A673 (cell line): ENCODE measurements around the gene CYP27C1. TPM values are rescaled to one million over a fixed set of nuclear protein-coding genes. Genes with fewer than 3 reads are reported as not detected.
"Not testable (repeated sequence)": the region's sequence is repeated elsewhere in the genome, so short reads cannot be mapped to it uniquely, and the experiment has no call there.

Source experiments
- BruUV-seq: library from RNA; stranded (reverse); fragments of 400-500 nt; replicated peaks from 2 replicates; lab custom pipeline; 2021; lab: Mats Ljungman, UMichigan
- CTCF ChIA-PET: fragments of 300-600 bp; sonication (Branson Sonifier 250); formaldehyde crosslinking; loops from one replicate; lab custom pipeline; 2022; ENCODE audit warnings: antibody characterized with exemption; lab: Charles Lee
- POLR2A ChIA-PET: fragments of 300-600 bp; sonication (Branson Sonifier 250); formaldehyde crosslinking; loops from one replicate; lab custom pipeline; 2022; ENCODE audit warnings: antibody characterized with exemption; ENCODE audit not compliant: low non-redundant PET; lab: Charles Lee
- DNase-seq: peaks from one replicate; pipeline ENCODE4 v3.0.0-alpha.2; 2015; ENCODE audit warnings: low spot score
- H3K27ac ChIP-seq: fragments of 200-600 bp; sonication (generic); 2 replicates; pipeline ENCODE4 v1.5.1; 2016; ENCODE audit warnings: mixed run types, low read depth, mild to moderate bottlenecking, mixed read lengths, antibody characterized with exemption, low read length; ENCODE audit not compliant: poor library complexity, severe bottlenecking
- H3K27me3 ChIP-seq: fragments of 200-600 bp; sonication (generic); replicated peaks from 2 replicates; pipeline ENCODE4 v1.6.1; 2017; ENCODE audit warnings: mixed run types, low read depth, mild to moderate bottlenecking, mixed read lengths, antibody characterized with exemption, low read length; ENCODE audit not compliant: insufficient read depth, poor library complexity
- H3K36me3 ChIP-seq: fragments of 200-600 bp; sonication (generic); 2 replicates; pipeline ENCODE4 v1.6.1; 2016; ENCODE audit warnings: mixed run types, mild to moderate bottlenecking, mixed read lengths, antibody characterized with exemption, low read length; ENCODE audit not compliant: insufficient read depth, poor library complexity, severe bottlenecking
- H3K4me1 ChIP-seq: fragments of 200-600 bp; sonication (generic); 2 replicates; pipeline ENCODE4 v1.6.1; 2017; ENCODE audit warnings: mixed run types, mild to moderate bottlenecking, mixed read lengths, antibody characterized with exemption, low read length; ENCODE audit not compliant: insufficient read depth, poor library complexity, severe bottlenecking
- H3K4me3 ChIP-seq: fragments of 200-600 bp; sonication (generic); 2 replicates; pipeline ENCODE4 v1.5.1; 2016; ENCODE audit warnings: low read depth, mixed run types, mild to moderate bottlenecking, mixed read lengths, low read length; ENCODE audit not compliant: poor library complexity, severe bottlenecking
- H3K9me3 ChIP-seq: fragments of 200-600 bp; sonication (generic); 2 replicates; pipeline ENCODE4 v1.6.1; 2016; ENCODE audit warnings: mixed run types, low read depth, mild to moderate bottlenecking, mixed read lengths, antibody characterized with exemption, low read length; ENCODE audit not compliant: poor library complexity, severe bottlenecking
- CTCF ChIP-seq: fragments of 300-800, 200-600 bp; sonication (generic); conservative IDR thresholded peaks from 2 replicates; pipeline ENCODE4 v1.5.1; 2017; ENCODE audit warnings: low read depth, mild to moderate bottlenecking, antibody characterized with exemption, low read length, moderate library complexity, mixed read lengths
- EZH2 ChIP-seq: fragments of 200-600 bp; sonication (generic); IDR thresholded peaks from 2 replicates; pipeline ENCODE4 v1.6.1; 2017; ENCODE audit warnings: borderline replicate concordance, low read depth, mild to moderate bottlenecking, mixed read lengths, antibody characterized with exemption, low read length; ENCODE audit not compliant: poor library complexity, severe bottlenecking
- intact Hi-C: fragments of 100-400 bp; cut with micrococcal nuclease; formaldehyde crosslinking; loops from one replicate; pipeline ENCODE4 v1.10.0; 2022; ENCODE audit not compliant: unreplicated experiment
- total RNA-seq: library from RNA; stranded (reverse); gene quantifications from 2 replicates; pipeline ENCODE4 v1.2.3, GENCODE V29; 2021

Gene CYP27C1
- total RNA-seq, 1 experiment from 2014 or later = 4.2 TPM

GRCh38 chr2:127229555-127229954, 9.5 kb upstream of the CYP27C1 start:
- Histone ChIP-seq H3K27me3 (no peaks in the 10 kb centered on the region), H3K4me3 (no peak overlapping the region), H3K9me3 (no peaks in the 10 kb centered on the region), H3K36me3 (no peaks in the 10 kb centered on the region), H3K4me1 (peaks cover 21% of the 10 kb centered on the region), H3K27ac (no peak overlapping the region)
- intact Hi-C loops = no loop called here
- DNase-seq = no peak
- TF ChIP-seq CTCF (no peak), EZH2 (no peak)
- no TSS peak for BruUV-seq
- ChIA-PET CTCF (no interaction called here), POLR2A (no interaction called here)

GRCh38 chr2:127228102-127228501, 8.0 kb upstream of the CYP27C1 start:
- BruUV-seq = no TSS peak
- H3K27ac ChIP-seq = no peak overlapping the region
- intact Hi-C loops = no loop called here
- POLR2A ChIA-PET = no interaction called here
- no peak overlapping the region for H3K4me3 ChIP-seq
- CTCF ChIA-PET = no interaction called here
- no peaks in the 10 kb centered on the region for H3K9me3 ChIP-seq
- H3K27me3 ChIP-seq = no peaks in the 10 kb centered on the region
- H3K36me3 ChIP-seq = no peaks in the 10 kb centered on the region
- DNase-seq = peak; percentile 43
- TF ChIP-seq CTCF (no peak), EZH2 (no peak)
- peaks cover 26% of the 10 kb centered on the region for H3K4me1 ChIP-seq

GRCh38 chr2:127227264-127227660, 7.2 kb upstream of the CYP27C1 start:
- H3K4me1 ChIP-seq = peaks cover 26% of the 10 kb centered on the region
- H3K27ac ChIP-seq, POLR2A ChIA-PET, BruUV-seq, H3K36me3 ChIP-seq, H3K4me3 ChIP-seq, intact Hi-C loops, H3K27me3 ChIP-seq, H3K9me3 ChIP-seq, DNase-seq: not testable (repeated sequence)
- CTCF ChIA-PET = interaction anchor here (0.5 kb wide), 1 partner anchor 159 kb away, joined by 15 read pairs; no protein-coding TSS in a partner anchor
